Measurements from ENCODE around the gene PLD4.
"Not testable (repeated sequence)": the region's sequence is repeated elsewhere in the genome, so short reads cannot be mapped to it uniquely, and the experiment has no call there.

The PLD4 gene

GRCh38 chr14:104885973-104886689 lies 38.5 kb upstream of the PLD4 start:
- no peak for DNase-seq (ENCODE audit: low read depth)

- no peak for DNase-seq (ENCODE audit: low read depth)
Measured at GRCh38 chr14:104886690-104887622, 37.7 kb upstream of the PLD4 start.

- no peak for DNase-seq (ENCODE audit: low read depth)
Measured at GRCh38 chr14:104887623-104888488, 36.8 kb upstream of the PLD4 start.

GRCh38 chr14:104888489-104889374 lies 35.9 kb upstream of the PLD4 start:
- DNase-seq (ENCODE audit: low read depth): no peak

GRCh38 chr14:104889375-104889757 lies 35.3 kb upstream of the PLD4 start:
- DNase-seq (ENCODE audit: low read depth): no peak

GRCh38 chr14:104890292-104890691 lies 34.4 kb upstream of the PLD4 start:
- not testable (repeated sequence) for DNase-seq (ENCODE audit: low read depth)

- no peak for DNase-seq (ENCODE audit: low read depth)
Measured at GRCh38 chr14:104891121-104891551, 33.5 kb upstream of the PLD4 start.

- DNase-seq (ENCODE audit: low read depth): no peak
Measured at GRCh38 chr14:104891664-104892530, 32.8 kb upstream of the PLD4 start.

- no peak for DNase-seq (ENCODE audit: low read depth)
Measured at GRCh38 chr14:104892531-104893434, 31.9 kb upstream of the PLD4 start.

GRCh38 chr14:104893435-104894207 lies 31.1 kb upstream of the PLD4 start:
- DNase-seq (ENCODE audit: low read depth): no peak

- DNase-seq (ENCODE audit: low read depth): no peak
Measured at GRCh38 chr14:104894331-104895206, 30.1 kb upstream of the PLD4 start.

- no peak for DNase-seq (ENCODE audit: low read depth)
Measured at GRCh38 chr14:104895207-104895785, 29.4 kb upstream of the PLD4 start.

GRCh38 chr14:104895786-104896661 lies 28.7 kb upstream of the PLD4 start:
- no peak for DNase-seq (ENCODE audit: low read depth)

- no peak for DNase-seq (ENCODE audit: low read depth)
Measured at GRCh38 chr14:104897330-104898194, 27.1 kb upstream of the PLD4 start.

GRCh38 chr14:104898195-104898558 lies 26.5 kb upstream of the PLD4 start:
- DNase-seq (ENCODE audit: low read depth): no peak
